MM.1S (cell line): ENCODE measurements around the gene FBXL19.

Experiments used
- CTCF ChIP-seq: fragments of 300-600 bp; sonication (generic); IDR thresholded peaks from 2 replicates; pipeline ENCODE4 v1.5.1; 2016; ENCODE audit warnings: antibody characterized with exemption, low read length, mixed read lengths
- EZH2 ChIP-seq: fragments of 300-600 bp; sonication (generic); optimal IDR thresholded peaks from 2 replicates; pipeline ENCODE3; 2017; ENCODE audit warnings: low read depth, mild to moderate bottlenecking, antibody characterized with exemption, low read length, mixed read lengths

GRCh38 chr16:30901201-30902028, 22.0 kb upstream of the FBXL19 start:
- no peak for TF ChIP-seq CTCF
- no peak for TF ChIP-seq EZH2
